ENCODE data around the gene FBXL17.

FBXL17 gene

GRCh38 chr5:107832746-107833145 is 549.2 kb downstream of the FBXL17 start:
- no peak for DNase-seq

GRCh38 chr5:107831612-107832395 is 550.1 kb downstream of the FBXL17 start:
- DNase-seq: no peak
- in situ Hi-C loops (cut with HindIII; ENCODE audit: low pct_ligation_motif_present, low pct_unique_long_range_greater_than_20kb, low sequenced_read_pairs): no loop called here

More at GRCh38 chr5:107832746-107833145, 549.2 kb downstream of the FBXL17 start:
- in situ Hi-C loops (cut with HindIII; ENCODE audit: low pct_ligation_motif_present, low pct_unique_long_range_greater_than_20kb, low sequenced_read_pairs): no loop called here

GRCh38 chr5:107830750-107831149 is 551.1 kb downstream of the FBXL17 start:
- no peak for DNase-seq
- in situ Hi-C loops (cut with HindIII; ENCODE audit: low pct_ligation_motif_present, low pct_unique_long_range_greater_than_20kb, low sequenced_read_pairs): no loop called here

GRCh38 chr5:107826311-107827000 is 555.4 kb downstream of the FBXL17 start:
- in situ Hi-C loops (cut with HindIII; ENCODE audit: low pct_ligation_motif_present, low pct_unique_long_range_greater_than_20kb, low sequenced_read_pairs): no loop called here
- DNase-seq: no peak

GRCh38 chr5:107824821-107825220 is 557.1 kb downstream of the FBXL17 start:
- DNase-seq: no peak
- in situ Hi-C loops (cut with HindIII; ENCODE audit: low pct_ligation_motif_present, low pct_unique_long_range_greater_than_20kb, low sequenced_read_pairs): no loop called here

GRCh38 chr5:107821288-107821687 is 560.6 kb downstream of the FBXL17 start:
- in situ Hi-C loops (cut with HindIII; ENCODE audit: low pct_ligation_motif_present, low pct_unique_long_range_greater_than_20kb, low sequenced_read_pairs): no loop called here
- no peak for DNase-seq

- no peak for DNase-seq
- in situ Hi-C loops (cut with HindIII; ENCODE audit: low pct_ligation_motif_present, low pct_unique_long_range_greater_than_20kb, low sequenced_read_pairs): no loop called here
Measured at GRCh38 chr5:107820429-107820828, 561.5 kb downstream of the FBXL17 start.

- in situ Hi-C loops (cut with HindIII; ENCODE audit: low pct_ligation_motif_present, low pct_unique_long_range_greater_than_20kb, low sequenced_read_pairs): no loop called here
- no peak for DNase-seq
Measured at GRCh38 chr5:107817951-107818350, 563.9 kb downstream of the FBXL17 start.

GRCh38 chr5:107817436-107817835 is 564.5 kb downstream of the FBXL17 start:
- in situ Hi-C loops (cut with HindIII; ENCODE audit: low pct_ligation_motif_present, low pct_unique_long_range_greater_than_20kb, low sequenced_read_pairs): no loop called here
- no peak for DNase-seq

GRCh38 chr5:107815109-107815508 is 566.8 kb downstream of the FBXL17 start:
- in situ Hi-C loops (cut with HindIII; ENCODE audit: low pct_ligation_motif_present, low pct_unique_long_range_greater_than_20kb, low sequenced_read_pairs): no loop called here
- no peak for DNase-seq

- in situ Hi-C loops (cut with HindIII; ENCODE audit: low pct_ligation_motif_present, low pct_unique_long_range_greater_than_20kb, low sequenced_read_pairs): no loop called here
- DNase-seq: no peak
Measured at GRCh38 chr5:107814183-107814827, 567.6 kb downstream of the FBXL17 start.

- DNase-seq: no peak
- in situ Hi-C loops (cut with HindIII; ENCODE audit: low pct_ligation_motif_present, low pct_unique_long_range_greater_than_20kb, low sequenced_read_pairs): no loop called here
Measured at GRCh38 chr5:107813559-107813958, 568.3 kb downstream of the FBXL17 start.

GRCh38 chr5:107812570-107813141 is 569.2 kb downstream of the FBXL17 start:
- in situ Hi-C loops (cut with HindIII; ENCODE audit: low pct_ligation_motif_present, low pct_unique_long_range_greater_than_20kb, low sequenced_read_pairs): no loop called here
- DNase-seq: no peak

- in situ Hi-C loops (cut with HindIII; ENCODE audit: low pct_ligation_motif_present, low pct_unique_long_range_greater_than_20kb, low sequenced_read_pairs): no loop called here
- DNase-seq: no peak
Measured at GRCh38 chr5:107809201-107810034, 572.5 kb downstream of the FBXL17 start.

Measured in ACHN (cell line).